LHCN-M2 (cell line): ENCODE measurements around the gene RETSAT. TPM values are rescaled to one million over a fixed set of nuclear protein-coding genes. Genes with fewer than 3 reads are reported as not detected.
"Not testable (repeated sequence)": the region's sequence is repeated elsewhere in the genome, so short reads cannot be mapped to it uniquely, and the experiment has no call there.

Experiments used
- DNase-seq: peaks from one replicate; pipeline ENCODE4 v3.0.0-alpha.2; 2012; ENCODE audit warnings: low read depth
- total RNA-seq: library from RNA; depleted of rRNA; stranded (reverse); fragments of >200 nt; gene quantifications from 2 replicates; pipeline ENCODE4 v1.2.3, GENCODE V29; 2014

The RETSAT gene
- total RNA-seq, 1 experiment from 2014 or later, result 61.3 TPM

GRCh38 chr2:85380048-85380447 is 25.7 kb upstream of the RETSAT start:
- no peak for DNase-seq

DNA sequence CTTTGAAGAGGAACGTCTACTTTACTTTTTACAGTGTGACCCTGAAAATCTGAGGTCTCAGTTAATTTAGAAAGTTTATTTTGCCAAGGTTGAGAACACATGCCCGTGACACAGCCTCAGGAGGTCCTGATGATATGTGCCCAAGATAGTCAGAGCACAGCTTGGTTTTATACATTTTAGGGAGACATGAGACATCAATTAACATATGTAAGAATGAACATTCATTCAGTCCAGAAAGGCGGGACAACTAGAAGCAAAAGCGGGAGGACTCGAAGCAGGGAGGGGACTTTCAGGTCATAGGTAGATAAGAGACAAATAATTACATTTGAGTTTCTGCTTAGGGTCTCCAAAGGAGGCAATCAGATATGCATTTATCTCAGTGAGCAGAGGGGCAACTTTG is 23.9 kb upstream of the RETSAT start:
- no peak for DNase-seq

DNA sequence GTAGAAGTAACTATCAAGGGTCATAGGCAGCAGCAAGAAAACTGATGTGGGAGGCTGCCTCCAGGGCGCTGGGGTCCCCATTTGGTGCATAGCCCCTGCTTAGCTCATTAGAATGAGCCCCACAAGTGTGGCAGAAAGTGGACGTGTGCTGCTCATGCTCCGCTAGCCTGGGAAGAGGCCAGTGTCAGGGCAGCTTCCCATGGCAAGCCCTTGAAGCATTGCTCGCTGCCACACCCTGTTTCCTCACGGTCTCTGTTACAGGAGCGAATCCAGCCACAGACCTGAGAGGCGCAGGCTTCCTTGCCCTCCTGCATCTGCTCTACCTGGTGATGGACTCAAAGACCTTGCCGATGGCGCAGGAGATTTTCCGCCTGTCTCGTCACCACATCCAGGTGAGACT is 22.8 kb upstream of the RETSAT start:
- DNase-seq, result no peak

- DNase-seq, result no peak
Observed at GRCh38 chr2:85376291-85377065, 22.1 kb upstream of the RETSAT start.

GRCh38 chr2:85371045-85371444 is 16.7 kb upstream of the RETSAT start:
- no peak for DNase-seq

DNA sequence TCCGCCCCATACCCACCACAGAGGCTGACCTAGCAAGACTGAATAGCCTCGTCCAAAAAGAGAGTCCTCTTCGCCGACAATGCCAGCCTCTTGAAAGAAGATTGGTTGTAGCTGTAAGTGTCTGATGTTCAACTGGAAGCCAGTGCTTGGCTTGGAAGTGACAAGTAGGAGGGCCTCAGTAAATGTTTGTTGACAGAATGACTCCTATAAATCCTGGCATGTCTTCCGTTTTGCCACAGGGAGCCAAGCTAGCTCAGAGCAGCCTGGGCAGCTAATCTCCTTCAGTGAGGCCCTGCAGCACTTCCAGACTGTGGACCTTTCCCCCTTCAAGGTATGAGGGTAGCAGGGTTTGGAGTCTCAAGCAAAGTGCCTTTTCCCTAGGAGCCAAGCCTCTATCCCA is 15.2 kb upstream of the RETSAT start:
- no peak for DNase-seq

GRCh38 chr2:85368921-85369320 is 14.6 kb upstream of the RETSAT start:
- DNase-seq, result no peak

DNA sequence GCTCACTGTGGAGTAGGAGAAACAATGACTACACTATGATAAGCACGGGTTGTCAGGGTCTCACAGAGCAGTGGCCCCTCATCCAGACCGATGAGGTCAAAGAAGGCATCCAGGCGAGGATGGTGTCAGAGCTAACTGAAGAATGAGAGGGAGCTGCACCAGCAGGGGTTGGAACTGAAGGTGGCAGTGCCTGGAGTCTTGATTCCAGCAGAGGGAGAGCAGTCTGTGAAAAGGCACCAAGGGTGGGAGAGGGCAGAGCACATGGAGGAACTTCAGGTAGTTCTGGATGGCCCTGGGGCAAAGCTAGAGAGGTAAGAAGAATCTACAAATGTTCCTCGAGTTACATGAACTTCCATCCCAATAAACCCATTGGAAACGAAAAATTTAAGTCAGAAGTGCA is 12.9 kb upstream of the RETSAT start:
- DNase-seq, result no peak

- DNase-seq, result not testable (repeated sequence)
Observed at GRCh38 chr2:85362653-85363387, 8.5 kb upstream of the RETSAT start.

DNA sequence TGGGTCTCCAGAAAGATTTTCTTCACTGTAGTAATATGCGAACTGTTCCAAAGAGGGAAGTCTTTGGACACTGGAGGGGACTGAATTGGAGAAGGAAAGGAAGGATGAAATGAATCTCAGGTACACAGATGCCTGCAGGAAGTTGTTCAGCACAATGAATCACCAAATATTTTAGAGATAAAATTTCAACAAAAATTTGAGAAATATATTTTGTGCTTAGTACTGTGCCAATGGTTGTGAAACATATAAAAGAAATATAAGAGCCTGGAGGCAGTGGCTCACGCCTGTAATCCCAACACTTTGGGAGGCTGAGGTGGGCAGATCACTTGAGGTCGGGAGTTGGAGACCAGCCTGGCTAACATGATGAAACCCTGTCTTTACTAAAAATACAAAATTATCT is 3.4 kb upstream of the RETSAT start:
- DNase-seq, result no peak

GRCh38 chr2:85356186-85356585 is 1.9 kb upstream of the RETSAT start:
- no peak for DNase-seq

GRCh38 chr2:85355521-85355920 is 1.2 kb upstream of the RETSAT start:
- no peak for DNase-seq

- DNase-seq, result peak; percentile 17
Observed at GRCh38 chr2:85355073-85355410, 714 bp upstream of the RETSAT start.

DNA sequence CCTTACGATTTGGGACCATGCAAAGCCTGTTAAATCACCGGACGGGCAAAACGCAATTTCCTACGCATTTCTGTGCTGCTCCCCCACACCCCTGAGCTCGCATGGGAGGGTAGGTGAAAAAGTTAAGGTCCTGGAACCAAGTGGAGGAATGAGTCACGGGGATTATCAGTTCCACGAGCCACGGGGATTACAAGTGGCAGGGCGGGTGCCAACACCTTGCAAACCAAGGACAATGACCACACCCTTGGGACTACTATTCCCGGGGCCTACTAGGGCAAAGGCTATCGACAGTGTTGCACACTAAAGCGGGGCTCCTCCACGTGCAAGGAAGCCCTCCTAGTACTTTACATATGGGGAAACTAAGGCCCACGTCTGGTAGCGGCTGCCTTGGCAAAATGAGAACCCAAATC is 447 bp downstream of the RETSAT start:
- DNase-seq, result peak; percentile 23

- DNase-seq, result no peak
Observed at GRCh38 chr2:85347599-85347998, 6.7 kb downstream of the RETSAT start.

DNA sequence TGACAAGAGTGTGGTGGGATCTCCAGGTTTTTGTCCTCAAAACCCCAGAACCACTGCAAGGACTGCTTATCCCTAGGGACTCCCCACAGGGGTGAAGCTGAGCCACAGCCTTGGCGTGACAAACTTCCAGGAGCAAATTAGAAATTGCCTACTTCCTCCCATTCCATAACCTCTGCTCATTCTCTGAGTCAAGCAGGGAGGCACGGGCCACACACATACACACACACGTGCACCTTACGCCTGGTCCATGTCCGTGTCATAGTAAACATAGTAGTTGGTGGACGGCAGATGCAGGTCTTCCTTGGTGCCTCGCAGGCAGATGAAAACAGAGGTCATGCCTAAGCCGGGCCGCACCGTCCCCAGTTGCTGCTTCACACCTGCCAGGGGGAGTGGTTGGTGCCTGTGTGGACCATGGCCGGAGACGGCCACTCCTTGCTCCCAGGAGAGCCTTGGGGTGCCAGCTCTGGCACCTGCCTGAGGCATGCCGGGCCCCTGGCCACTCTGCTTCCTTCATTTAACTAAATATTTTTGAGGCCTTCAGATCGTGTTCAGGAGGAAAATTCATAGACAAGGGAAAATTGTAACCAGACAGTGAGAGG is 9.9 kb downstream of the RETSAT start:
- no peak for DNase-seq

- not testable (repeated sequence) for DNase-seq
Observed at GRCh38 chr2:85343207-85343895, 11.0 kb downstream of the RETSAT start.

- no peak for DNase-seq
Observed at GRCh38 chr2:85342156-85342555, 12.2 kb downstream of the RETSAT start.

DNA sequence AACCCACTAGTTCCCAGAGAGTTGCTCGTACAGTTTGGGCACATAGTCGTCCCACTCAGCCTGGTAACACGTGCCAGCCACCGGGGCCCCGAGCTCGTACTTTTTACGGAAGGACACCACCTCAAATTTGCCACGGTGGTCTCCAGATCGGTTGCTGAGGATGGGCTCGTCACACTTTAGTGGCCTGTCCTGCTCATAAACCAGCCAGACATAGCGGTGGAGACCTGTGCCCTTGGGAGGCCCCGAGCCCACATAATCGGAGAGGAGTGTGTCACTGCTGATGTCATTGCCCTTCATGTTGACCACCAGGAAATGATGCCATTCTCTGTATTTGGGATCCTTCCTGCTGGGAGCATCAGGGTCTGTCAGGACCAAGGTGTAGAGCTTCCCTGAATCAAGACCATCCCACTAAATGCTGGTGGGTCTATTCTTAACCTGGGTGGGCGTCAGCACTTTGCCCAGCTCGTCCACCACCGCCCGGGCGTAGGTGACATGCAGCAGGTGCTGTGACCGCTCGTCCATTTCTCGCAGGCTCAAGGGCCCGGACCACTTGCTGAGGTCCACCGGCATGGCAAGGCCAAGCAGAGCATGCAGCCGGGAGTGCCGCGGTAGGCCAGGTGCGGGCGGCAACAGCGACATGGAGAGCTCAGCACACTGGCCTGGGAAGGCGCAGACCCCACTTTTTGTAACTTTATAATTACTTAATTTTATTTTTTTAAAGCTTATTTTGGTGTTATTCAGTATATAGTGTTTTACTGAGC is 12.9 kb downstream of the RETSAT start:
- DNase-seq, result no peak

- no peak for DNase-seq
Observed at GRCh38 chr2:85340034-85340892, 14.1 kb downstream of the RETSAT start.
